ENCODE measurements around the gene QRICH1.

The QRICH1 gene

DNA sequence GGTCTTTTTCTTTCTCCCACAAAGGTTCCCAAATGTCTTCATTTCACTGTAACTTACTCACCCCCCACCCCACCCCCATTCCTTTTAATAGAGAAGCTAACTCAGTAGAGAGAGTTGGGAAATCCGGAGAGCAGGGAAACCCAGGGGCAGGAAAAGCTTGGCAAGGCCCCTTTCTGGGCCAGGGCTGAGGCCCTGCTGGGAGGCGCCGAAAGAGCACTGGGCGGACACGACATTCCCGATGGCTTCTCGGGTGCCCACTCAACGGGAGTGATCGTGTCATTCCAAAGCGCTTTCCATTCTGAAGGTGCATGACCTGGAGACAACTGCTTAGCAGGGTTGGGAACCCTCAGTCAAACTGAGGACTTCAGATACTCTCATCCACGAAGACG lies 73.9 kb downstream of the QRICH1 start:
- TF ChIP-seq, protein P1, sequence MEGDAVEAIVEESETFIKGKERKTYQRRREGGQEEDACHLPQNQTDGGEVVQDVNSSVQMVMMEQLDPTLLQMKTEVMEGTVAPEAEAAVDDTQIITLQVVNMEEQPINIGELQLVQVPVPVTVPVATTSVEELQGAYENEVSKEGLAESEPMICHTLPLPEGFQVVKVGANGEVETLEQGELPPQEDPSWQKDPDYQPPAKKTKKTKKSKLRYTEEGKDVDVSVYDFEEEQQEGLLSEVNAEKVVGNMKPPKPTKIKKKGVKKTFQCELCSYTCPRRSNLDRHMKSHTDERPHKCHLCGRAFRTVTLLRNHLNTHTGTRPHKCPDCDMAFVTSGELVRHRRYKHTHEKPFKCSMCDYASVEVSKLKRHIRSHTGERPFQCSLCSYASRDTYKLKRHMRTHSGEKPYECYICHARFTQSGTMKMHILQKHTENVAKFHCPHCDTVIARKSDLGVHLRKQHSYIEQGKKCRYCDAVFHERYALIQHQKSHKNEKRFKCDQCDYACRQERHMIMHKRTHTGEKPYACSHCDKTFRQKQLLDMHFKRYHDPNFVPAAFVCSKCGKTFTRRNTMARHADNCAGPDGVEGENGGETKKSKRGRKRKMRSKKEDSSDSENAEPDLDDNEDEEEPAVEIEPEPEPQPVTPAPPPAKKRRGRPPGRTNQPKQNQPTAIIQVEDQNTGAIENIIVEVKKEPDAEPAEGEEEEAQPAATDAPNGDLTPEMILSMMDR (conservative IDR thresholded peaks at IDR 0.05; ENCODE audit: low read depth, low read length), result no peak
- DNase-seq (ENCODE audit: low read depth), result no peak
- H3K4me3 ChIP-seq (ENCODE audit: low read length), result peak overlapping the region; percentile 83

DNA sequence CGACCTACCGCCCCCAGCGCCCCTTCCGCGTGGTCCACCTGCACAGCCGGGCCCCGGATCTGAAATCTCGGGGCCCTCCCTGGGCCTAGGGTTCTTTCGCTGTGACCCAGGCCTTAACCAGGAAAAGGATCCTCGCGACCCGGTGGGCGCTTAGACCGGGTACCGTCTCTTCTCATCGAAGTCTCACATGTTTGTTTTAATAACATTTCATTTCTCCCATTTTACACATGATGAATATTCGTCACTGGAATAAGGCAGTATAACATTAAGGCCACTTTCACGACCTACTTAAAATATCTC lies 75.2 kb downstream of the QRICH1 start:
- H3K4me3 ChIP-seq (ENCODE audit: low read length), result peak overlapping the region; percentile 73
- TF ChIP-seq, protein P1 (conservative IDR thresholded peaks at IDR 0.05; ENCODE audit: low read depth, low read length), result no peak
- no peak for DNase-seq (ENCODE audit: low read depth)

DNA sequence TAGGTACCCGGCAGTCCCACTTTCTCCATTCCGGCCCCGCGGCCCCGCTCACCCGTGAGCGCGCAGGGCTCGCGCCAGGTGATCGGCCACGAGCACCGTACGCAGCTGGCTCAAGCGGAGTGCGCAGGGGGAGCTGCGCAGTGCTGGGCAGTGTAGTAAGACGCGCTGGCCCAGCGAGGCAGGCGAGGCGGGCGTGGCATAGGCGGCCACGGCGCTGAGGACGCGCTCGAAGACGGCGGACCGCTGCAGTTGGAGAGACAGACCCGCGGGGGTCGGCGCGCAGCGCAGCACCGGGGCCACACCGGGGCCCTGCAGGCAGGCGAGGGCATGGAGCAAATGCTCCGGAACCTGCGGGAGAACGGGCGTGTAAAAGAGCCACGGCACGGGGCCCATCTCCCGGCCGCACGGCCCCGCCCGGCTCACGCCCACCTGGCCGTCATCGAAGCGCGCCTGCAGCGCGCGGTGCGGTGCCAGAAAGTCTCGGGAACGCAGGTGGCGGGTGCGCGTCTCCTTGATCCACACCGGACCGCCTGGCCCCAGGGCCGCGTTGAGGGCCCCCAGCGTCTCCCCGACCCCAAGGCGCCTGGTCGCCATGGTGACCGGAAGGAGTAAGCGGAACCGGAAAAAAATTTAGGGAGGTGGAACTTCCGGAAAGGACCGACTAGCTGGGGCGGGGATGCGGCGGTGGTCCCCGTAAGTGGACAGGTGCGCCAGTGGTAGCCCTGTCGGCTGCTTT lies 75.7 kb downstream of the QRICH1 start, which contains the start of gene DALRD3:
Gene DALRD3 (minus strand): TSS at position 610 of the 736 bp plus-strand sequence. CDS start 16 bp downstream, at position 594.
- TF ChIP-seq, protein P1 (conservative IDR thresholded peaks at IDR 0.05; ENCODE audit: low read depth, low read length), result no peak
- DNase-seq (ENCODE audit: low read depth), result no peak
- H3K4me3 ChIP-seq (ENCODE audit: low read length), result peak within 1 kb of the TSS; percentile 73

DNA sequence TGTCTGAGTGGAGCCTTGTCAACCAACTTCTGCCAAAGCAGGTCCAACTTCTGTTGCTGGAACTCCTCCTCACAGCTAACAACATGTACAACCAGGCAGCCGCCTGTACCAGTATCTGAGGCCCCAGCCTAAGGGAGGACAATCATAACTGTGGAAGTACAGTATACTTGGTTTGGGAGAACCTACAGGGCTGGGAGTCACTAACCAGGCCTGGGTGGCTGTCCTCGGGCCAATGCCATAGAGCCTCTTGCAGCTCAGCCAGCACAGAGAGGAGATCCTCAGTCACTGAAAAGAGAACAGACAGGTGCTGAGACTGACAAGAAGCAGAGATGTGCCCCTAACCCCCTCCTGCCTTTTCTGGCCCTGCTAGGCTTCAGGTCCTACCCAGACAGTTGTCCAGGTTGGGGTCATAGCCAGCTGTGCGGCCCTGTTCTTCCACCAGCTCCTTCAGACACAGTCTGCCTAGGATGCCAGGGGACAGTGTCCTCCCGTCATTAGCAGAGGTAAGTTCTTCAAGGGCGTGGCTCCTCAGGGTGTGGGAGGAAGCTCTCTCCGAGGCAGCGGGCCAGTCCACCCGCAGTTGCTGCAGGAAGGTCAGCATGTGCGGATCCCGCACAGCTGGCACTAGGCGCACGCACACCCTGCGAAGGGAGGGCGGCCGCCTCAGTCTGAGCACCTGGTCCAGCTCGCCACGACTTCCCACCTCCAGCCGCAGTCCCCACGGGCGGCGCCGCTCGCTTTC lies 76.5 kb downstream of the QRICH1 start:
- DNase-seq (ENCODE audit: low read depth), result no peak
- TF ChIP-seq, protein P1 (conservative IDR thresholded peaks at IDR 0.05; ENCODE audit: low read depth, low read length), result no peak
- H3K4me3 ChIP-seq (ENCODE audit: low read length), result peak overlapping the region; percentile 73

DNA sequence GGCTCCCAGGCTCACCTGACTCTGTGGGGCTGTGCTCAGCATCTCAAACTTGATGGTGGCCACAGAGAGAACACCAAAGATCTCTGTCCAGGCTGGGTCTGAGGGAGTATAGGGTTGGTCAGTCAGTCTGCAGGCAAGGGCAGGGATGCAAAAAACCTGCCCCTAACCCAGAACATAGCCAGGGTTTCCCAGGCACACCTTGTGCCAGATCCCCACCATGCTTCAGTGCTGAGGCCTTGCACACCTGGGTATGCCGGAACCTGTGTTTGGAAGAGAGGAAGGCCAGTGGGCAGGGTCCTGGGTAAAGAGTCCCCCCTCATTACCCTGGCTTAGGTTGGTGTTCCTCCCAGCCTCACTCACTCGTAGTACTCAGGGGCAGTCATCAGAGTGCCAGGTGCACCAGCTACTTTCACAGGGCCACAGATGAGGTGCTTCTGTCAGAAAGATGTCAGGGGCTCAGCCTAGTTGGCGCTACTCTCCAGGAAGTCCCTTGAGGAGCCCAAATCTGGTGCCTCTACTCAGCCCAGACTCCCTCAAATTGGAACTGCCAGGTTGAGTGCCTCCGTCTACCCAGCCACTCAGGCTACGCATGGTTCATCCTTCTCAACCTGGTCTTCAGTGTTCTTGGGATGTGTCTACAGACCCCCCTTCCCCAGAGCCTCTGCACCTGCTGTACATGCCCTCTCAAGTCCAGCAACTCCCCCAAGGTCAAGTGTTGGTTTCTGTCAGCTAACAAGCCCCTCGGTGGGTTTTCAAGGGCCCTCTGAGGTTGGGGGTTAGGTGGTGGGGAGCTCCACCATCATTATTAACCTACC lies 77.2 kb downstream of the QRICH1 start:
- TF ChIP-seq, protein P1 (conservative IDR thresholded peaks at IDR 0.05; ENCODE audit: low read depth, low read length), result no peak
- H3K4me3 ChIP-seq (ENCODE audit: low read length), result no peak overlapping the region
- no peak for DNase-seq (ENCODE audit: low read depth)

DNA sequence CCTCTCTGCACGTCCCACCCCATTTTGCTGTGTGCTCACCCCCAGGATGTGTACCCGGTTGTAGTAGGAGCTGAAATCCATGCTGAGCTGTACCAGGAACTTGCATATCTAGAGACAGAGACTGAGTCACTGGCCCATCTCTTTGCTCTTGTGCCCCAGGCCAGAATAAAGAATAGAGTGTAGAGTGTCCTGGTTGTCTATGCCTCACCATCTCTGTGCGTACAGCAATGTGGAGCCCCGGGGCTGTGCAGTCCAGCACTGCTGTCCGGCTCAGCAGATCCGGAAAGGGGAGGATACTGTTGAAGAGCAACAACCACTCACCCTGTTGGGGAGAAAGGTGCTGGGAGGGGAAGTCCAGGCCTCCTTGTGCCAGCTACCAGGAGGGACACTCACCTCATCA lies 78.1 kb downstream of the QRICH1 start:
- no peak for DNase-seq (ENCODE audit: low read depth)
- TF ChIP-seq, protein P1 (conservative IDR thresholded peaks at IDR 0.05; ENCODE audit: low read depth, low read length), result no peak
- H3K4me3 ChIP-seq (ENCODE audit: low read length), result no peak overlapping the region

All from retinal pigment epithelial cell (primary cell).